Measurements from ENCODE around the gene ATN1. TPM values are rescaled to one million over a fixed set of nuclear protein-coding genes. Genes with fewer than 3 reads are reported as not detected.

ATN1 gene
- total and polyA plus RNA-seq, 2 donors from 2014 or later: 34.2 to 119 TPM

GRCh38 chr12:6965714-6966113 is 38.0 kb downstream of the ATN1 start:
- peaks cover 4 to 26% (median 13%) of the 10 kb centered on the region in 3 donors for H3K4me1 ChIP-seq (ENCODE audit: control insufficient read depth in 2 of 3, insufficient read depth in 2 of 3, low read depth in 1 of 3, low read length in 3 of 3)
- intact Hi-C loops (cut with DNase I): no loop called here
- H3K36me3 ChIP-seq (ENCODE audit: control insufficient read depth in 2 of 3, insufficient read depth in 3 of 3, low read length in 3 of 3): peaks cover 7 to 42% (median 27%) of the 10 kb centered on the region in 3 donors
- no peaks in the 10 kb centered on the region for H3K9me3 ChIP-seq (ENCODE audit: control insufficient read depth in 2 of 3, insufficient read depth in 1 of 3, low read length in 3 of 3)
- H3K9ac ChIP-seq (ENCODE audit: low read length in 3 of 3): no peak overlapping the region
- no peak overlapping the region for H3K27ac ChIP-seq (ENCODE audit: low read depth in 2 of 2, low read length in 2 of 2)
- H3K4me3 ChIP-seq (ENCODE audit: low read length in 3 of 3): no peak overlapping the region
- TF ChIP-seq, protein P1, sequence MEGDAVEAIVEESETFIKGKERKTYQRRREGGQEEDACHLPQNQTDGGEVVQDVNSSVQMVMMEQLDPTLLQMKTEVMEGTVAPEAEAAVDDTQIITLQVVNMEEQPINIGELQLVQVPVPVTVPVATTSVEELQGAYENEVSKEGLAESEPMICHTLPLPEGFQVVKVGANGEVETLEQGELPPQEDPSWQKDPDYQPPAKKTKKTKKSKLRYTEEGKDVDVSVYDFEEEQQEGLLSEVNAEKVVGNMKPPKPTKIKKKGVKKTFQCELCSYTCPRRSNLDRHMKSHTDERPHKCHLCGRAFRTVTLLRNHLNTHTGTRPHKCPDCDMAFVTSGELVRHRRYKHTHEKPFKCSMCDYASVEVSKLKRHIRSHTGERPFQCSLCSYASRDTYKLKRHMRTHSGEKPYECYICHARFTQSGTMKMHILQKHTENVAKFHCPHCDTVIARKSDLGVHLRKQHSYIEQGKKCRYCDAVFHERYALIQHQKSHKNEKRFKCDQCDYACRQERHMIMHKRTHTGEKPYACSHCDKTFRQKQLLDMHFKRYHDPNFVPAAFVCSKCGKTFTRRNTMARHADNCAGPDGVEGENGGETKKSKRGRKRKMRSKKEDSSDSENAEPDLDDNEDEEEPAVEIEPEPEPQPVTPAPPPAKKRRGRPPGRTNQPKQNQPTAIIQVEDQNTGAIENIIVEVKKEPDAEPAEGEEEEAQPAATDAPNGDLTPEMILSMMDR (IDR thresholded peaks at IDR 0.05; ENCODE audit: borderline replicate concordance, extremely low read depth, insufficient read depth): no peak
- DNase-seq (no peak), FAIRE-seq (no peak)
- no peaks in the 10 kb centered on the region for H3K27me3 ChIP-seq (ENCODE audit: control insufficient read depth, insufficient read depth, low read length)

DNA sequence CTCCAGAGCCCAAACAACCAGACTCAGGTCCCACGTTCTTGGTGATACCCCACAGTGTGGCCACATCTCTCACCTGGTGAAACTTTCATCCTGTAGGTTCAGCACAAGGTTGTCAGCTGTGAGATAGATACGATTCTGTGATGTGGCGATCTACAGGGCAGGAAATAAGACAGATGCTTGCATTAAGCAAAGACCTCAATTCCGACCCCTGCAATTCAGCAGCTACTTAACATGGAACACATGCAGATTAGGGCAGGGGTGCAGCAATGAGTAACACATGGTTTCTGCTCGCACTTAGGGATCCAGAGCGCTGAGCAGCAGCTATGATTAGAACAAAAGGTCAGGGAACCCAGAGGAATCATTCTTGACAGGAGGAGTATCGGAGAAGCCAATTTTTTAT is 38.6 kb downstream of the ATN1 start:
- TF ChIP-seq, protein P1 (IDR thresholded peaks at IDR 0.05; ENCODE audit: borderline replicate concordance, extremely low read depth, insufficient read depth): no peak
- peaks cover 4 to 21% (median 13%) of the 10 kb centered on the region in 3 donors for H3K4me1 ChIP-seq (ENCODE audit: control insufficient read depth in 2 of 3, insufficient read depth in 2 of 3, low read depth in 1 of 3, low read length in 3 of 3)
- H3K9me3 ChIP-seq (ENCODE audit: control insufficient read depth in 2 of 3, insufficient read depth in 1 of 3, low read length in 3 of 3): no peaks in the 10 kb centered on the region
- no peak overlapping the region for H3K27ac ChIP-seq (ENCODE audit: low read depth in 2 of 2, low read length in 2 of 2)
- H3K27me3 ChIP-seq (ENCODE audit: control insufficient read depth, insufficient read depth, low read length): no peaks in the 10 kb centered on the region
- intact Hi-C loops (cut with DNase I): no loop called here
- H3K36me3 ChIP-seq (ENCODE audit: control insufficient read depth in 2 of 3, insufficient read depth in 3 of 3, low read length in 3 of 3): peaks cover 7 to 42% (median 27%) of the 10 kb centered on the region in 3 donors
- H3K9ac ChIP-seq (ENCODE audit: low read length in 3 of 3): no peak overlapping the region
- no peak overlapping the region for H3K4me3 ChIP-seq (ENCODE audit: low read length in 3 of 3)
- no peak for DNase-seq
- no peak for FAIRE-seq

DNA sequence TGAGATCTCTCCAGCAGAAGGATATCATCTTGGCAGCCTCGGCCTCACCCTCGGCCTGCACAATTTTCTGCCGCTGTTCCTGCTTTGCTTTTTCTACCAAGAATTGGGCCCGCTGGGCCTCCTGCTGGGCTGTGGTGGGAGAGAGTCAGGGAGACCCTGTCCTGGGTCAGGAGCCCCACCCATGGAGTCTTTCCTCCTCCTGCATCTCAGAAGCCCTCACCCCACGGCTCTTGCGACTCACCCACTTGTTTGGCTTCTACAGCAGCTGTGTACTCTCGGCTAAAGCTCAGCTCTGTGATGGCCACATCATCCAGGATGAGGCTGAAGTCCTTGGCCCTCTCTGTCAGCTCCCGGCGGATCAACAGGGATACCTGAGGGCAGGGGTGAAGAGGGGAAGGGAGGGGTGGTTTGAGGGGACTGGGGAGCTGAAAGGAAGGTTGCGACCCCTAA is 39.9 kb downstream of the ATN1 start:
- Histone ChIP-seq H3K36me3 (ENCODE audit: control insufficient read depth in 2 of 3, insufficient read depth in 3 of 3, low read length in 3 of 3) (peaks cover 7 to 42% (median 27%) of the 10 kb centered on the region in 3 donors), H3K9ac (ENCODE audit: low read length in 3 of 3) (no peak overlapping the region), H3K27me3 (ENCODE audit: control insufficient read depth, insufficient read depth, low read length) (no peaks in the 10 kb centered on the region), H3K4me3 (ENCODE audit: low read length in 3 of 3) (no peak overlapping the region), H3K27ac (ENCODE audit: low read depth in 2 of 2, low read length in 2 of 2) (no peak overlapping the region), H3K9me3 (ENCODE audit: control insufficient read depth in 2 of 3, insufficient read depth in 1 of 3, low read length in 3 of 3) (no peaks in the 10 kb centered on the region), H3K4me1 (ENCODE audit: control insufficient read depth in 2 of 3, insufficient read depth in 2 of 3, low read depth in 1 of 3, low read length in 3 of 3) (peaks cover 4 to 18% (median 6%) of the 10 kb centered on the region in 3 donors)
- no peak for FAIRE-seq
- TF ChIP-seq, protein P1 (IDR thresholded peaks at IDR 0.05; ENCODE audit: borderline replicate concordance, extremely low read depth, insufficient read depth): no peak
- no peak for DNase-seq
- intact Hi-C loops (cut with DNase I): no loop called here

GRCh38 chr12:6968426-6968825 is 40.7 kb downstream of the ATN1 start:
- peak overlapping the region in 1 of 3 donors; percentile 76 for H3K9ac ChIP-seq (ENCODE audit: low read length in 3 of 3)
- no peaks in the 10 kb centered on the region for H3K9me3 ChIP-seq (ENCODE audit: control insufficient read depth in 2 of 3, insufficient read depth in 1 of 3, low read length in 3 of 3)
- TF ChIP-seq, protein P1 (IDR thresholded peaks at IDR 0.05; ENCODE audit: borderline replicate concordance, extremely low read depth, insufficient read depth): no peak
- peaks cover 7 to 42% (median 27%) of the 10 kb centered on the region in 3 donors for H3K36me3 ChIP-seq (ENCODE audit: control insufficient read depth in 2 of 3, insufficient read depth in 3 of 3, low read length in 3 of 3)
- intact Hi-C loops (cut with DNase I): no loop called here
- DNase-seq (no peak), FAIRE-seq (no peak)
- peak overlapping the region in 1 of 3 donors; percentile 98 for H3K4me3 ChIP-seq (ENCODE audit: low read length in 3 of 3)
- peaks cover 4 to 18% (median 6%) of the 10 kb centered on the region in 3 donors for H3K4me1 ChIP-seq (ENCODE audit: control insufficient read depth in 2 of 3, insufficient read depth in 2 of 3, low read depth in 1 of 3, low read length in 3 of 3)
- no peak overlapping the region for H3K27ac ChIP-seq (ENCODE audit: low read depth in 2 of 2, low read length in 2 of 2)
- no peaks in the 10 kb centered on the region for H3K27me3 ChIP-seq (ENCODE audit: control insufficient read depth, insufficient read depth, low read length)

Data from kidney (tissue), 14 donors.